GM20000 (cell line): ENCODE results near the gene TRABD2A.

Source experiments
- DNase-seq: peaks from one replicate; pipeline ENCODE4 v3.0.0; 2012; ENCODE audit warnings: low spot score
- TF ChIP-seq, protein P1 (sequence below): IDR thresholded peaks from 2 replicates; pipeline ENCODE4 v1.5.1; 2012; ENCODE audit warnings: mild to moderate bottlenecking, control low read depth; ENCODE audit errors: extremely low read depth, missing control alignments

TRABD2A gene

DNA sequence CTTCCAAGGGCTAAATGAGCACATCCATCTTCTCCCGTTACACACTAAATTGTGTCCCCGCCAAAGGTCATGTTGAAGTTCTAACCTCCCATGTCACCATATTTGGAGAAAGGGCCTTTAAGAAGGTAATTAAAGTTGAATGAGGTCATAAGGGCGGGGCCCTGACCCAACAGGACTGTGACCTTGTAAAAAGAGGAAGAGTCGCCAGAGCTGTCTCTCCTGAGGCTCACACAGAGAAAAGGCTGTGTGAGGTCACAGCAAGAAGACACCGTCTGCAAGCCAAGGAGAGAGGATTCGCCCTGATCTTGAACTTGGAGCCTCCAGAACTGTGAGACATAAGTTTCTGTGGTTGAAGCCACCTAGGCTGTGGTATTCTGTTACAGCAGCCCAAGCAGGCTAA is 24.1 kb downstream of the TRABD2A start:
- TF ChIP-seq, protein P1, sequence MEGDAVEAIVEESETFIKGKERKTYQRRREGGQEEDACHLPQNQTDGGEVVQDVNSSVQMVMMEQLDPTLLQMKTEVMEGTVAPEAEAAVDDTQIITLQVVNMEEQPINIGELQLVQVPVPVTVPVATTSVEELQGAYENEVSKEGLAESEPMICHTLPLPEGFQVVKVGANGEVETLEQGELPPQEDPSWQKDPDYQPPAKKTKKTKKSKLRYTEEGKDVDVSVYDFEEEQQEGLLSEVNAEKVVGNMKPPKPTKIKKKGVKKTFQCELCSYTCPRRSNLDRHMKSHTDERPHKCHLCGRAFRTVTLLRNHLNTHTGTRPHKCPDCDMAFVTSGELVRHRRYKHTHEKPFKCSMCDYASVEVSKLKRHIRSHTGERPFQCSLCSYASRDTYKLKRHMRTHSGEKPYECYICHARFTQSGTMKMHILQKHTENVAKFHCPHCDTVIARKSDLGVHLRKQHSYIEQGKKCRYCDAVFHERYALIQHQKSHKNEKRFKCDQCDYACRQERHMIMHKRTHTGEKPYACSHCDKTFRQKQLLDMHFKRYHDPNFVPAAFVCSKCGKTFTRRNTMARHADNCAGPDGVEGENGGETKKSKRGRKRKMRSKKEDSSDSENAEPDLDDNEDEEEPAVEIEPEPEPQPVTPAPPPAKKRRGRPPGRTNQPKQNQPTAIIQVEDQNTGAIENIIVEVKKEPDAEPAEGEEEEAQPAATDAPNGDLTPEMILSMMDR, result no peak
- no peak for DNase-seq

DNA sequence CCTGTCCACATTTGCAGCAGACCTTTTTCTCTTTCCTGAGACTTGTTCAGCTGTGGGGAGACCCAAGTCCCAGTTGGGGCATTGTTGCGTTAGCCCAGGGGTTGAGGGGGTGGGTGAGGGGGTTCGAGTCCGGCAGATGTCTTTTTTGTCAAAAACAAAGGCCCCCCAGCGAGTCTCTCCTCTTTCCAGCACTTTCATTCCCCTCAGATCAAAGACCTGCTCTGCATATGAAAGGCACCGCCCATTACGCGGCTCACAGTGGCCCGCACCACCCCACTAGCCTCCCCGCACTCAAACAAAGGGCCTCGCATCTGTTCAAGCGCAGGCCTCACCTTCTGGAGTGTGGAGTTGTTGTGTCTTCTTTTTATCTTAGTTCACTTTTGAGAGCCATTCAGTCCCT is 25.2 kb downstream of the TRABD2A start:
- DNase-seq, result no peak

DNA sequence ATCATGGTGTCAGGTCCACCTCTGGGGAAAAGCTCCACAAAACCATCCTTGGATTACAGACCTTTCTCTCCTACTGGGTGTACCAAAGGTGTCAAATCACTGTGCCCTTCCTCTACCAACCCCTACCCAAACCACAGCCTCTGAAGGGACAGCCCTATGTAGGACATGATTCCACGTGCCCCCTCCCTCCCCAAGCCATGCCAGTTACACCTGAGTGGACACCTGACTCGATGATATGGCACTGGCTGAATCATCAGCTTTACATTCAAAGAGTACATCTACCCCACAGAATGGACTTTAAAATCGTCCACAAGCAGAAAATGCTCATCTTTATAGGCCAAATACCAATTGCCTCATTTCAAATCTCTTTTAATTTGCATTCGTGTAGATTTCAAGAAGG is 26.0 kb downstream of the TRABD2A start:
- TF ChIP-seq, protein P1, result no peak
- no peak for DNase-seq

More for the DNA sequence above, 25.2 kb downstream of the TRABD2A start:
- TF ChIP-seq, protein P1, result no peak

DNA sequence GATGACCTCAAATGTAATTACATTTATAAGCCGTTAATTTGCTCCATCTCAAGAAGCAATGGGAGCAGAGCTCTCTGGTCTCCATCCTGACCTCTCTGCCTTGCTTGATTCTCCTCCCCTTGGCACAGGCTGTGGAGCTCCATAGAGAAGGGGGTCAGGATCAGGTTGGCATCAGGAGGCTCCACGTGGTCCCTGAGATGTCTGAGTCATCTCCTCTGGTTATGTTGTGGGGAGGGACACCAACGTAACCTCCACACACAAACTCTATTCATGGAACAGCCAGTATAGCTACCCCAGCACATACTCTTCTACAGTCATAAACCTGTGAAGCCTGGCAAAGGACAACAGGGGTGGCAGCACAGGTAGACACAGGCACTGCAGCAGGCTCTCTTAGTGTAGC is 29.0 kb downstream of the TRABD2A start:
- DNase-seq, result no peak
- TF ChIP-seq, protein P1, result no peak

DNA sequence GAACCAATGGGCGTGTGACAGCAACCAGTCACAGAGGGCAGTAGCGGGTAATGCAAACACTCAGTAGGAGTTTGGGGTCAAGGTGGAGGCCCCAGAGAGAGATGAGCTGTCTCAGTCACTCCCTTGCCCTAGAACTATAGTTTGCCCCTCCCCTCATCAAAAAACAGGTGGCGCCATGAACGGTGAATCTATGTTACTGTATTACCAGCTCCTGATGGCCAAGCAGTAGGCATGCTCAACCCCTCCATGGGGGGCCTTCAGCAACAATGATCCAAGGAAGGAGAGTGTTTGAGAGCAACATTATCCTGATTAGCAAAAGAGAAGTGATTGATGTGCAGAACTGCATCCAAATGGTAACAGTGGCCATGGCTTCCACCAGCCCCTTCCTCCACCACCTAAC is 30.4 kb downstream of the TRABD2A start:
- TF ChIP-seq, protein P1, result no peak
- no peak for DNase-seq

DNA sequence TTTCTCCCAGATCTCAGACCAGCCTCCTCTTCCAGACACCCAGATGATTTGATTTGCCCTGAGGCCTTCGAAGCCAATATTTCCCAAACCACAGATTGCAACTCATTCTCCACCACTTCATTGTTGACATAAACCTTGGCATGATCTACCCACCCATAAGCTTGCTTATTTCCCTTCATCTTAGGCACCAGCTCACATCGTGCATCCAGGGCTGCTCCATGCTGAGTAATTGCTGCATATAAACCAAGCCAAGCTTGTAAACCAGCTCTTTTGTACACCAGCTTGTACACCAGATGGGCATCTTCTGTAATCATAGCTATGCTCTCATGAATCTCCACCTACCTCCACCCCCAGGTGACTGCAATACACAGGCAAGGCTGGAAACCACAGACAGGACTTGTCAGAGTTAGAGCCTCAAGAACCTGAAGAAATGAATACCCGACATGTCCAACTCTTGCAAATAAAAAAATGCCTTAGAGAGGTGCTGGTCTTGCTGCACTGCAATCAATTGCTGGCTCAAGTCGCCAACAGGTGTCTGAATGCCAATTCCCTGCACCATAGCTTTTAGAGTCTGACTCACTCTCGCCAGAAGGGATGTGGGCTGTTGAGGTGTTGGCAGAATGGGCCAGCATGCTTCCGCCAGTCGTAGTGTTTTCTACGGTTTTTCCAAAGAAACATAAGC is 31.5 kb downstream of the TRABD2A start:
- TF ChIP-seq, protein P1, result no peak
- no peak for DNase-seq

DNA sequence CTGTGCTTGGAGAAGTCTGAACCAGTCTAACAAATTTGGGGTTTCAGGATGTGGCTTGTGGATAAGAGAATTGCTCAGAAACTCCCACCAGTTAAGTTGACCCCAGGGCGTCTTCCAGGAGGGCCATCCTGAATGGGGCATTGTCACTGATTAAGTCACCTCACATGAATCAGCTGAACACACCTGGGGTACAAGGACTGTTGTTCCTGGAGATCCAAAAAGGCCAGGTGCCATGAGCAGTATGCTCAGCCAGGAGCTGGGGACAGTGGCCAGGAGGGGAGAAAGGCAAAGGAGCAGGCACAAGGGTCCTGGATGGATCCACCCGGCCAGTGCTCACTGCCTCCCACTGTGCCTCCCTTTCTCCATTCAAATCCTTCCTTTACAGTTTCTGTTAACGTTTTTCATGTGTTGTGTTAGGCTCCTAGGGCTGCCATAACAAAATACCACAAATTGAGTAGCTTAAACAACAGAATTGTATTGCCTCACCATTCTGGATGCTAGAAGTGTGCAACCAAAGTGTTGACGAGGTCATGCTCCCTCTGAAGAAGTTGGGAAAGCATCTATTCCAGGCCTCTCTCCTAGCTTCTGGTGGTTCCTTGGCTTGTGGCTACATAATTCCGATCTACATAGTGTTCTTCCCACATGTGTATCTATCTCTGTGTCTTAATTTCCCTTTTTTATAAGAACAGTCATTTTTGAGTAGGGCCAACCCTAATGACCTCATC is 33.4 kb downstream of the TRABD2A start:
- TF ChIP-seq, protein P1, result no peak
- DNase-seq, result no peak
